GM19468 (cell line): ENCODE results near the gene KCMF1.
A peak's percentile ranks its signal among the peaks of the same experiment; 100 is the strongest.
"Not testable (repeated sequence)": the region's sequence is repeated elsewhere in the genome, so short reads cannot be mapped to it uniquely, and the experiment has no call there.

Experiments used
- ATAC-seq: cut with Tn5 transposase; IDR thresholded peaks from one replicate; pipeline ENCODE4 v1.9.1; 2021; ENCODE audit warnings: mild to moderate bottlenecking, moderate library complexity, moderate number of reproducible peaks; ENCODE audit not compliant: unreplicated experiment; ENCODE audit errors: extremely low read depth

KCMF1 gene

DNA sequence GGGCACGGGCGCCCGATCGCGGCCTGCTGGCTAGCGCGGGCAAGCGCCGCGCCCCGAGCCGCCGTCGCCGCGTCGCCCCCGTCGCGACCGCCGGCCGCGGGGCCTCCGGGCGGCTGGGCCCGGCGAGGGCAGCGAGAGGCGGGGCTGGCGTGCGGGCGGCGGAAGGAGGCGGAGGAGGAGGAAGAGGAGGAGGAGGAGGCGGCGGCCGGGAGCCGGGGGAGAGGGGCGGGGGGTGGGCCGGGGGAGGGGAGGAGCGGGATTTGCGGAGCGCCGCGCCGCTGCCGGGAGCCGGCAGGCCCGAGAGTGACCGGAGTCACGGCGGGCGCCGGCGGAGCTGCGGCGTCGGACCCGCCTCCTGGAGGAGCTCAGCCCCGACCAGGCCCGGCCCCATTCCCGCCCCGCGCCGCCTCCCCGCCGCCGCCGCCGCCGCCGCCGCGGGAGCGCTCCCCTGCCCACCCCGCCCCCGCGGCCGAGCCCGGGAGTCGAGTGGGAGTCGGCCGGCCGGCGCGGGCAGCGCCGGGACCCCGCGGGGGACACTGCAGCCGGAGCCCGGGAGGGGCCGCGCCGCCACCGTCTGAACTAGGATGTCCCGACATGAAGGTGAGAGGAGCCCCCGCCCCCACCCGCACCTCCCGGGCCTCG lies at the start of gene KCMF1:
Gene KCMF1 (plus strand): TSS at position 294 of the 642 bp plus-strand sequence. CDS start 291 bp downstream, at position 585.
- peak; percentile 19 for ATAC-seq

DNA sequence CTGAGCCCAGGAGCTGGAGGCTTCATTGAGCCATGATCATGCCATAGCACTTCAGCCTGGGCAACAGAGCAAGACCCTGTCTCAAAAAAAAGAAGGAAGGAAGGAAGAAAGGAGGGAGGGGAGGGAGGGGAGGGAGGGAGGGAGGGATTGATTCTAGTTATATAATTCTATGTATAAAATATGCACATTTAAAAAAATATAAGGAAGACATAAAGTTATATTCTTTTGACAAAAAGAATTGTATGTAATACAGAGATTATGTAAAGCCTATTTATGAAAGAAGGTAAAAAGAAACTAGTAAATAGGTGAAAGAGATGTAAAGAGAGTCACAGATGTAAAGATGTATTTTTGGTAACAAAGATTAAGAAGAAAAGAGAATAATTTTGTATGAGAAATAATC lies 48.0 kb upstream of the KCMF1 start:
- ATAC-seq: no peak

GRCh38 chr2:84924173-84925106 lies 46.5 kb upstream of the KCMF1 start:
- ATAC-seq: no peak

GRCh38 chr2:84925336-84925723 lies 45.6 kb upstream of the KCMF1 start:
- ATAC-seq: no peak

DNA sequence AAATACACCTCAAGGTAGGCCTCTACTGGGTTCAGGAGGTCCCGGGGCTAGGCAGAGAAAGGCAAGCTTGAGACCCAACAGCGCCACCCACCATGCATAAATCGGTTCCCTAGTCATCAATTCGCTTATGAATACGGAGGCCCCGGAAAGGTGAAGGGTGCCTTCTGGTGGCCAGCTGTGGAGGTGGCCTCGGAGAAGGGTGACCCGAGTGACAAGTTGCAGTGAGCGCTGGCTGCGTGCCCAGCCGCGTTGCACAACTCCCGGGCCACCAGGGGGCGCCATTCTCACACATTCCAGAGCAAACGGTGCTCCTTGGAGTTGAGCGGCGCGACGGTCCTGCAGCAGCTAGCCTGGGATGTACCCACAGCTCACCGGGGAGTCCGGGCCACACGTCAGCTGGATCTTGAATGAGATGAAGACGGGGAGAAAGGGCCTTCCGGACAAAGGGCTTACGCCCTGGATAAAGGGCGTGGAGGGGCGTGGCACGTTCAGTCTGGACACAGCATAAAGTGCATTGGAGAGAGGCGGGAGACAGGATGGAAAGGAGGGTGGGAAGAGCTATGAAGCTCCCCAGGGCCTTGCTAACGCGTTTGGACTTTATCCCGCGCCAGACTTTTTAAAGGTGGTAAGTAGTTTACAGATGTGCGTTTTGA lies 45.1 kb upstream of the KCMF1 start:
- peak; percentile 66 for ATAC-seq

- ATAC-seq: no peak
Observed at GRCh38 chr2:84927275-84927627, 43.7 kb upstream of the KCMF1 start.

DNA sequence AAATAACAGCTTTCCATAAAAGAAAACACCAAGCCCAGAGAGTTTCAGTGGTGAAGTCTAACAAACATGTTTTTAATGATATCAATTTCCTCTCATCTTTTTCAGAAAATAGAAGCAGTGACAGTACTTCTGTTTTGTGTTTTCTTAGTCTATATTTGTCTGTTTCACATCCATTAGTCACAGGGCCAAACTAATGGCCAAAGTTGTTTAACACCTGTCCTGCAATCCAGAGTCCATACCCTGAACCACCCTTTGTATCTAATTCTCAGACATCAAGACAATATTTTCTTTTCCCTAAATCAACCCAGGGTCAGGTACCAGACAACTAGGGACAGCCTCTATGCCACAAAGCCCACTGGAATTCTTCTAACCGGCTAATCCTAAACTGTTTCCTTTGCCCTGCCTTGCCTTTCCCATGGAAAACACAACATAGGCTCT lies 39.6 kb upstream of the KCMF1 start:
- ATAC-seq: peak; percentile 67

DNA sequence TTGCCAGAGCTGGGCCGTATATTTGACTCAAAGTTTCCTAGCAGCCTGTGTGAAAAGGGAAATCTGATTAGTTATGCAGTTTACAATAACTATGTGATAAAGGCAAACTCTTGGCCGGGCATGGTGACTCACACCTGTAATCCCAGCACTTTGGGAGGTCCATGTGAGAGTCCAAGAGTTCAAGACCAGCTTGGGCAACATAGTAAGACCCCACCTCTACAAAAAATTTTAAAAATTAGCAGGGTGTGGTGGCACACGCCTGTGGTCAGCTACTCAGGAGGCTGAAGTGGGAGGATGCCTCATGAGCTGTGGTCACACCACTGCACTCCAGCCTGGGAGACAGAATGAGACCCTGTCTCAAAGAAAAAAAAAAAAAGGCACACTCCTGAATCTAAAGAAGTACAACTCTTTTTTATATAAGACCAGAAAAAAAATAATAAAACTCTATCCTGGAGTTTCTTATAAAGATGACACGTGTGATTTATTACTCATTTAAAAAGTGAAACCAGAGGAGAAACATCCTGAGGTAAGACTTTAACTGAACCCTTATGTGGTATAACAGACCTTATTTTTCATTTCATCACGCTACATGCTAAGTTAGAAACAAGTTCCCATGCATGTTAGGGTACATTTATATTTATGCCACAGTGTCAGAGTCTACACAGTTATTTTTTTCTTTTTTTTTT lies 32.6 kb upstream of the KCMF1 start:
- ATAC-seq: peak; percentile 28

DNA sequence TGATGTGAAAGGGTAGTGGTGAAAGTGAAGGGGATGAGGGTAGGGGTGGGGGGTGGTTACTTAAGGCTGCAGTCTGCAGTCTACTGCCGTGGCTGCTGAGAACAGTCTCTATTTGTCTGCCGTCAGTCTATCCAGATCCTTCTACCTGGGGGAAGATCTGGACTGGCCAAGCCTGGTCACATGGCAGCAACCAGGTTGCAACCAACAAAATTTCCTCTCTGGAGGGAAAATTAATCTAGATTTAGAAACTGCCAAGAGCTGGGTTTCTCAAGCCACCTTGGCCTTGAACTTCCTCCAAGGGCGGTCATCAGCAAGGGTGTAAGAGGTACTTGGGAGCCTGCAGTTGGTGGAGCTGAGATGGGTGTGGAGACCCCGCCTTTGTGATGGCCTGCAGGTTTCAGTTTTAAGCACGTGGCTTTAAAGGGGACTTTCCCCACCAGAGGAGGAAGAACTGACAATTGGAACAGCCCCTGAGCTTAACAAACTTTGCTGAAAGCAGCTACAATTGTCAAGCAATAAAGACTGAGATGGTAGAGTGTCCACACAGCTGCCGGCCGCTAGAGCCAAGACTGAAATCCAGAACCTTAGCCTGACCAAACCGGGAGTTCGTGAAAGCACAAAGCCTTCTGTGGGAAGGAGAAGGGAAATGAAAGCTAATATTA lies 31.4 kb upstream of the KCMF1 start:
- peak; percentile 59 for ATAC-seq

DNA sequence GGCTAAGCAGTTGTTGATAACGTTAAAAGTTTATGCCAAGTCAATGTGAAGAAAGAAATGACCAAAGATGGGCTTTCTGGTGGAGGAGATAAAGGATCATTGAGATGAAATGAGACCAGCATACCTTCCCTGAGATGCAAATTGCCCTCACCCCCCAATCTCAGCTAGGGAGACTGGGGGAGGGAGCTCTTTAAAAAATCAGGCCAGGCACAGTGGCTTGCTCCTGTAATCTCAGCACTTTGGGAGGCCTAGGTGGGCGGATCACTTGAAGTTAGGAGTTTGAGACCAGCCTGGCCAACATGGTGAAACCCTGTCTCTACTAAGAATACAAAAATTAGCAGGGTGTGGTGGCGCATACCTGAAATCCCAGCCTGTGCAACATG lies 30.9 kb upstream of the KCMF1 start:
- no peak for ATAC-seq

GRCh38 chr2:84940831-84941412 lies 30.0 kb upstream of the KCMF1 start:
- ATAC-seq: no peak

GRCh38 chr2:84942166-84942565 lies 28.8 kb upstream of the KCMF1 start:
- ATAC-seq: no peak

DNA sequence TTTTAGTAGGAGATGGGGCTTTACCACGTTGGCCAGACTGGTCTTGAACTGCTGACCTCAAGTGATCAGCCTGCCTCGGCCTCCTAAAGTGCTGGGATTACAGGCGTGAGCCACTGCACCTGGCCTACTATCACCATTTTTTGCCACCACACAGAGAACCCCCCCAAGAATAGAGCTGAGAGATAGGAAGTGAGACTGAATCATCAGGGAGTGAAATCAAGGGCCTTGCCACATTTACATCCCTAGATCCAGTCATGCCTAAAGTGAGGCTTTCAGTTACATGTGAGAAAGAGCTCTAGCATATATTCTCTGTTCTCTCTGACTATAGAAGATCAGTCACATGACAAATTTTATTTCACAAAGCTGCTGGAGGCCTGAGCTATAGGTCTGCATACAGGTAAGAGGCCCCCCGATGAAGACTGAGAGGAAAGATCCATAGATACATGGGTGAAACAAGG lies 28.0 kb upstream of the KCMF1 start:
- peak; percentile 41 for ATAC-seq

DNA sequence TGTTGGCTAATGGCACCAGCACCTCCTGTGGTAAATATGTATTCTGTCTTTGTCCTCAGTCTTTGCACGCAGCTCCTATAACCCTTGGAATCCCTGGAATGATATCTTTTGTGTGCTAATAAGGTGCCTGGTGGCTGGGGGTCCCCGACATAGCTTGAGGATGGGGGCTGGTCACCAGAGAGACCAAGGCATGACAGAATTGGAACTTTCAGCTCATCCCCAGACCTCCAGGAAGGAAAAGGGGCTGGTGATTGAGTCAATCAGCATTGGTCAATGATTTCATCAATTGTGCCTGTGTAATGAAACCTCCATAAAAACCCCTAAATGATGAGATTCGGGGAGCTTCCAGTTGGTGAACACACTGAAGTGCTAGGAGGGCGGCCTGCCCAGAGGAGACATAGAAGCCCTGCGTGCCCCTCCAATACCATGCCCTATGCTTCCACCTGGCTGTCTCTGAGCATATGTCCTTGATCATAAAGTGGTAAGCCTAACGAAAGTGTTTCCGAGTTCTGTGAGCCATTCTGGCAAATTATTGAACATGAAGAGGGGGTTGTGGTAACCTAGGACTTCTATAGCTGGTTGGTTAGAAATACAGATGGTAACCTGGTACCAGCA lies 26.6 kb upstream of the KCMF1 start:
- no peak for ATAC-seq

GRCh38 chr2:84945838-84946203 lies 25.1 kb upstream of the KCMF1 start:
- not testable (repeated sequence) for ATAC-seq

GRCh38 chr2:84946204-84947009 lies 24.6 kb upstream of the KCMF1 start:
- ATAC-seq: peak; percentile 47

DNA sequence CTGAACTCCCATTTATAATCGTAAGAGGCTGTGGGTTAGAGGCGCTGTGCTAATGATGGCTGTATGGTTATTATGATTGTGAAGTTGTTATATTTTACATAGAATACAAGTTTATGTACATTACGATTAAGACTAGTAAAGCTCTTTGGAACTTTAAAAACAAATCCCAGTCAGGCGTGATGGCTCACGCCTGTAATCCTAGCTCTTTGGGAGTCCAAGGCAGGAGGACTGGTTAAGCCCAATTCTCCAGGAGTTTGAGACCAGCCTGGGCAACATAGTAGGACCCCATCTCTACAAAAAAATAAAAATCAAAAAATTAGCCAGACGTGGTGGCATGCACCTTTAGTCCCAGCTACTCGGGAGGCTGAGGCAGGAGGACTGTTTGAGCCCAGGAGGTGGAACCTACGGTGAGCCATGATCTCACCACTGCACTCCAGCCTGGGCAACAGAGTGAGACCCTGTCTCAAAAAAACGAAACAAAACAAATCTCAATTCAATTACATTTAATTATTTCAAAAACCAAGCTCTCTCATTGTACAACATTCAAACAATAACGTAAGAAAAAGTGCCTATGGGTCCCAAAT lies 23.9 kb upstream of the KCMF1 start:
- ATAC-seq: no peak

DNA sequence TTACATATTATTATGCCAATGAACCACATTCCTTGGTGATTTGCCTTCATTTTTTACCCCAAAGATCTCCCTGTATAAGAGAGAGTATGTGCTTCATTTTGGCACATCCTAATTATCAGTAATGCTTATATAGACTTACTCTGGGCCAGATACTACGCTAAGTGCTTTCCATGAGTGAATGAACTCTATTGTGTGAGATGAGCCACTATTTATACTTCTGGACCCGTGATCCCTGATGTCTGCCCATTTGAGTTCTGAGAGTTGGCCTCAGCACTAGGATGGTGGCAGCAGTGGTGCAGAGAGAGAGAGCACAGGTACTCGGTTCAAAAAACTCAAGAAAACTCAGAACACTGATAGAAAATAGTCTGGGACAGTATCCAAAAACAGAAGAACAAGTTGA lies 17.4 kb upstream of the KCMF1 start:
- no peak for ATAC-seq
